NT2/D1 (cell line): ENCODE results near the gene FGD5.

ENCODE experiments used
- YY1 ChIP-seq: IDR thresholded peaks from 2 replicates; pipeline ENCODE4 v1.6.1; 2011; ENCODE audit not compliant: insufficient read length, insufficient read depth
- ZNF274 ChIP-seq: IDR thresholded peaks from 2 replicates; pipeline ENCODE4 v1.6.1; 2011; ENCODE audit warnings: mild to moderate bottlenecking, low read depth, low read length

DNA sequence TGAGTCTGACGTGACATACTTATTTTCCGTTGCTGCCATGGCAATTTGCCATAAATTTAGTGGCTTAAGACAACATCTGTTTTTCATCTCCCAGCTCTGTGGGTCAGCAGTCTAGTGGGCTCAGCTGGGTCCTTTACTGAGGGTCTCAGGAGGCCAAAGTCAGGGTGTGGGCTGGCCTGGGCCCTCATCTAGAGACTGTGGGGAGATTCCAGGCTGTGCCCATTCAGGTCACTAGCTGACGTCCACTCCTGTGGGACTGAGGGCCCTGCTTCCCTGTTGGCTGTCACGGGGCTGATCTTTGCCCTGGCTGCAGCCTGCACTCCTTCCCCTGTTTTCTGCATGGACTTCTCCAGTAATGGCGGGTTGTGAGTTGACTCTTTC, 19.1 kb downstream of the FGD5 start:
- TF ChIP-seq ZNF274 (no peak), YY1 (no peak)
